GM19463 (cell line): ENCODE results near the gene R3HDML.
"Not testable (repeated sequence)": the region's sequence is repeated elsewhere in the genome, so short reads cannot be mapped to it uniquely, and the experiment has no call there.

Experiments used
- ATAC-seq: cut with Tn5 transposase; IDR thresholded peaks from one replicate; pipeline ENCODE4 v1.9.1; 2021; ENCODE audit warnings: mild to moderate bottlenecking, moderate library complexity; ENCODE audit not compliant: unreplicated experiment

Gene R3HDML

DNA sequence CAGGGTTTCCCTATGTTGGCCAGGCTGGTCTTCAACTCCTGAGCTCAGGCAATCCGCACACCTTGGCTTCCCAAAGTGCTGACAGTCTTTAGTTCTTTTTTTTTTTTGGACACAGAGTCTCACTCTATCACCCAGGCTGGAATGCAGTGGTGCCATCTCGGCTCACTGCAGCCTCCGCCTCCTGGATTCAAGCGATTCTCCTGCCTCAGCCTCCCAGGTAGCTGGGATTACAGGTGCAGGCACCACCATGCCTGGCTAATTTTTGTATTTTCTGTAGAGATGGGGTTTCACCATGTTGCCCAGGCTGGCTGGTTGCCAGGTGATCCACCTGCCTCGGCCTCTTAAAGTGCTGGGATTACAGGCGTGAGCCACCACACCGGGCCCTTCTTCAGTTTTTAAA, 9.1 kb upstream of the R3HDML start:
- ATAC-seq = not testable (repeated sequence)

DNA sequence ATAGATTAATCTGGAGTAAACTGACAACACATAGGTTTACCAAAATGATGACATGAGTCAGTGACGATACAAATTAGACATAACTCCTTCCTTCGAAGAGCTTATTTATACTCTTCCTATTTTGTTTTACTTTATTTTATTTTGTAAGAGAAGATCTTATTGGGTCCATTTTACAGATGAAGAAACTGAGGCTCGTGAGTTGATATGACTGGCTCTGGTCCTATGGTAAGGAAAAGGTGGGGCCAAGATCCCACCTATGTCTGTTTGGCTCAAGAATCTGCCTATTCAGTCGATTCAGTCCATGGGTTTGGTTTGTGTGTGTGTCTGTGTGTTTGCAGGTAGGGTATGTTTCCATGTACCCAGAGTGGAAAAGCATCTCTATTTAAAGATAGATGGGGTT, 8.4 kb upstream of the R3HDML start:
- ATAC-seq = no peak

DNA sequence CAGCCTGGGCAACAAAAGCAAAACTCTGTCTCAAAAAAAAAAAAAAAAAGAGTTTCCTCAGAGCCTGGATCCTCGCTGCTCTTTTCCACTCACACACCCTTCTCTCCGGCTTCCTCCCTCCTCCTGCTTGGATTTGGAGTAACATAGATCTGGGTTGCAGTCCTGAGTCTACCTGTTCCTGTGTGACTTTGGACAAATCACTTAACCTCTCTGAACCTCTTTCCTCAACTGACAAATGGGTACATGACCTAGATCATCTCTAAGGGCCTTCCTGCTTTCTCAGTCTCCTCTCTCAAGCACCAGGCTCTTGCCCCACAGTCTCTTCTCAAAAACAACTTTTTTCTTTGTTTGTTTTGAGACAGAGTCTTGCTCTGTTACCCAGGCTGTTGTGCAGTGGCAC, 5.6 kb upstream of the R3HDML start:
- no peak for ATAC-seq

DNA sequence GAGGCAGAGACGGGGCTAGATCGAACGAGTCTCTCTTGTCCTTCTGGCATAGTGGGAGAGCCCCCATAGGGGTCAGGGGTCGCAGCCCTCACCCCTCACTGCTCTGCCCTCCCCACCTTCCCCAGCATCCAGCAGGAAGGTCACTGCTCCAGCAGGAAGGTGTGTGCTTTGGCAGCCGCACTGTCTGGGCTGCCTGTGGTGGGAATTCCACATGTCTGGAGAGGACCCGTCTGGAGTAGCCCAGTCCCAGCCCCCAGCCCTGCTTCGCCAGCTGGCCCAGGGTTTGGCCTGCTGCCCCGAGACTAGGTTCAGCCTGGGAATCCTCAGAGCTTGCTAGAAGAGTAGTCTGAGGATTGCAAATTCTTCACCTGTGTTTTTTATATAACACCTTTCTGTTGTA, 2.5 kb upstream of the R3HDML start:
- no peak for ATAC-seq

DNA sequence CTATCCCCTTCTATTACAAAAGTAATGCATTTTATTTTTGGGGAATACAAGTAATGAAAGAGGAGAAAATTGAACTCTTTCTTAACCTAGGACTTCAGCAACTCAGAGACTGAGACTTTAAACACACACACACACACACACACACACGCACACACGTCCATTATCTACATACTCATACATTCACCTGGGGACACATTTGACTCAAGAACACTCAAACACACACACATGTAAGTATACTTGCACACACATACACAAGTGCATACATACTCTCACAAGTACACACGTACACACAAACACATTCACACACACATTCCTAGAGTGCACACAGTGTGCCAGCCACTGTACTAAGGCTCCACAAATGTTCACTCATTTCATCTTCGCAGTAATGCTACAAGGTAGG, 2.1 kb upstream of the R3HDML start:
- ATAC-seq = no peak

DNA sequence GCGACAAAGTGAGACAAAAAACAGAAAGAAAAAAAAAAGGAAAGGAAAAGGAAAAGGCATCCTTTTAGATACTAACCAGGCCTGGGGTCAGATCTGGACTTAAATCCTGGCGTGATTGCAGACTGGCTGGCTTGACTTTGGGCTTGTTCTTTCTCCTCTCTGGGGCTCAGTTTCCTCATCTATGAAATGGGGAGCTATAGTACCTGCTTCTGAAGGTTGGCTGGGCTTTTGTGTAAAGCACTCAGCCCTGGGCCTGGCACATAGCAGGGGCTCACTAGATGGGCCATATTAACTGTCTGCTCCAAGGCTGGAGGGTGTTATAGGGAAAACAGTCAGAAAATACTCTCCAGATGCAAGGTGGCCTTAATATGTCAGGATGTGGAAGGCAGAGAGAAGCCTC, 1.2 kb upstream of the R3HDML start:
- ATAC-seq = no peak

DNA sequence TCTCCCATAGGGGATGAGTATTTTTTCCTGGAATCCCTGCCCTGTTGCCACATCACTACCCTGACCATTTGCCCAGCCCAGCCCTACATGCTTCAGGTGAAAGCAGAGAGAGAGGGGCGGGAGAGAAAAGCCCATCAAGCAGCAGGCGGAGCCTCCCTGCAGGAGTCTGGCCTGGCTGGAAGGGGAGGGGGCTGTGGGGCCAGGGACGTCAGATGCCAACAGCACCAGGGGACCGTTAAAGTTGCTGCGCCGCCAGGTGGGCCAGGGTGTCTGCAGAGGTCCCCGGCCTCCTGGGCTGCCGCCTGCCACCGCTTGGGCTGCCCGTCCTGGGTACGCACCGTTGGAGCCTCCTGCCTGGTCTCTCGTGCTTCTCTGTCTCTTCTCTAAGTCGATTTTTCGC, 757 bp upstream of the R3HDML start:
- ATAC-seq = no peak

DNA sequence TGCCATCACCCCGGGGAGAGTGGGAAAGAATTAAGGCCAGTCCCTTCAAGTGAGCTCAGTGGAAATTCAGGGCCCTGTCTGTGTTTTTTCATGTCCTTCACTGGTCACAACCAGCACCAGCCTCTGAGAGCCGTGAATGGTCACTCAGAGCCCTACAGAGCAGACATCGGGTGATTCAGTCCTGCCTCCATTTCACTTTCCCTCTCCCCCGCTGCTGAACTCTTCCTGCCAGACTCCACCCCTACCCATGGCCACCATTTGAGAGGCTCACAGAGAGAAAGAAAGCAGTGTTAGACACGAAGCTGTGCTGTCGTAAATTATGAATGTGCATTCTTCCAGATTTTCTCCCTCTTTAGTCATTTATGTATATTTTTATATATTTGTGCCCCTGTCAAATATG, 5.4 kb downstream of the R3HDML start:
- no peak for ATAC-seq

DNA sequence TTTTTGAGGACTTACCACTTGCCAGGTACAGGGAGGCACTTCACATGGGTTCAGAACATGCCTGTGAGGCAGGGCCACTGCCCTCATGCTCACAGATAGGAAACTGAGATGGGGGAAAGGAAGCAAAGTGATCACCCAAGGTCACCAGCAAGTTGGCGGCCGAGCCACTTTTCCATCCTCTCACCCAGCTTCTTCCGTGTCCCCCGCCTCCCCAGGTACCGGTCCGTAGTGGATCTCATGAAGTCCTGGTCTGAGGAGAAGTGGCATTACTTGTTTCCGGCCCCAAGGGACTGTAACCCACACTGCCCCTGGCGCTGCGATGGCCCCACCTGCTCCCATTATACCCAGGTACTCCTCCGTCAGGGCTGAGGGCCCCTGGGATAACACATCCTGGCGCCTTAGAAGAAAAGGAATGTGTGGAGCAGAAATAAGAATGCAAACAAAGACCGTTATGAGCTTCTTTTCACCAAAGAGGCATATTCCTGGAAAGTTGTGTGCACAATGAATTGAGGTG, 6.4 kb downstream of the R3HDML start:
- no peak for ATAC-seq

DNA sequence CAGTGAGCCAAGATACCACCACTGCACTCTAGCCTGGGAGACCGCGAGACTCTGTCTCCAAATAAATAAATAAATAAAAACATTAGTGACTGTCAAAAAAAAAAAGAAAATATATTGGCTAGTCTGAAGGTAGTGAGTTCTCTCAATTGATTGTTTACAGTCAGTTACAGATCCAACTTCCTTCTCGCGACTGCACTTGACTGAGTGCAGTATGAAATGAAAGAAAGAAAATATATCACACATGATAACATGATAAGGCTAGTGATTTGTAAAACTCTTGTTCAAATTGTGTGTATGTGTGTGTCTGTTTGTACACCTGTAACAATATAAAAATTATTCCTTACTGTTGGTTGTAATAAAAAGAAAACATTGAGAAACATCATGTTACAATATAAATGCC, 7.9 kb downstream of the R3HDML start:
- no peak for ATAC-seq

DNA sequence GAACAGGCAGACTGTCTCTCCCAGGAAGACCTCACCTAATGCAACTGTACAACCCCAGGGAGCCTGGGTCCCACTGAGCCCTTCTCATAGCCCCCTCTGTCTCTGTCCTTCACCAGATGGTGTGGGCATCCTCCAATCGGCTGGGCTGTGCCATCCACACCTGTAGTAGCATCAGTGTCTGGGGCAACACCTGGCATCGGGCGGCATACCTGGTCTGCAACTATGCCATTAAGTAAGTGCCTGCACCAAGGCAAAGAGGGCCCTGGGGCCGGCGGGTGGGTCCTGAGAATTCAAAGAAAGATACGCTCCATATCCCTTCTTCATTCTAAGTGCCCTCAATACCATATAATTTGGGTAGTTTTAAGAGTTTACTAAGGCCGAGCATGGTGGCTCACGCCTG, 8.3 kb downstream of the R3HDML start:
- no peak for ATAC-seq

DNA sequence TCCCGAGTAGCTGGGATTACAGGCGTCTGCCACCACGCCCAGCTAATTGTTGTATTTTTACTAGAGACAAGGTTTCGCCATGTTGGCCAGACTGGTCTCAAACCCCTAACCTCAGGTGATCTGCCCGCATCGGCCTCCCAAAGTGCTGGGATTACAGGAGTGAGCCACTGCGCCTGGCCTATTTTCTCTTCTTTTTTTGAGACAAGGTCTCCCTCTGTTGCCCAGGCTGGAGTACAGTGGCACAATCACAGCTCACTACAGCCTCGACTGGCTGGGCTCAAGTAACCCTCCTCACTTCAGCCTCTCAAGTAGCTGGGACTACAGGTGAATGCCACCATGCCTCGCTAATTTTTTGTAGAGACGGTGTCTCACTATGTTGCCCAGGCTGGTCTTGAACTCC, 9.1 kb downstream of the R3HDML start:
- not testable (repeated sequence) for ATAC-seq

DNA sequence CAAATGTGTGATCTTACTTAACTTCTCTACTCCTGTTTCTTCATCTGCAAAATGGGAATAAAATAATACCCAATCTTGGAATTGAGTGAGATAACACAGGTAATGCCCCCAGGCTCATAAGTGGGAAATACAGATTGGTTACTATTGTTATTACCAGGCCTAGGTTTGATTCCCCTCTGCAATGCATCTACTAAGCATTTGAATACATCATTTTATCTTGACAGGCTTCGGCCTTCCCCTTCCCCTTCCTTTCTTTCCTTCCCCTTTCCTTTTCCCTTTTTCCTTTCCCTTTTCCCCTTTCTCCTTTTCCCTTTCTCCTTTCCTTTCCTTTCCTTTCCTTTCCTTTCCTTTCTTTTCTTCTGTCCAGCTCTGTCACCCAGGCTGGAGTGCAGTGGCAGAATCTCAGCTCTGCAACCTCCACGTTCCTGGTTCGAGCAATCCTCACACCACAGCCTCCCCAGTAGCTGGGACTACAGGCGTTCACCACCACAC, 11.4 kb downstream of the R3HDML start:
- ATAC-seq = no peak

DNA sequence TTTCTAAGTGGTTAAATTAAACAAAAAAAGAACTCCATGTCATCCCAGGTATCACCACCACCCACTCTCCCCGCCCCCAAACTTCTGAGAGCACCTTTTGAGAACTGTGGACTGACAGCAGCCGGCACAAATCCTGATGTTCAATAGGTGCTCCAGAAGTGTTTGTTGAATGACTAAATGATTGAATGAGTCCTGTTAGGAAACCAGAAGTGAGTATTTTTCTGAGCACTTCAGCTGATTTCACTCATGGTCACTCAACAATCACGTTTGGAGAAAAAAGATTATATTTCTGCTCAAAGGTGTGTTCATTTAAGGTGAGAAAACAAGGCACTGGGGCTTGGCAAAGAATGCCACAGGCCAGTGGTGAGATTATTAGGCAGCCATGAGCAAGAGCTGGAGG, 12.5 kb downstream of the R3HDML start:
- ATAC-seq = no peak

DNA sequence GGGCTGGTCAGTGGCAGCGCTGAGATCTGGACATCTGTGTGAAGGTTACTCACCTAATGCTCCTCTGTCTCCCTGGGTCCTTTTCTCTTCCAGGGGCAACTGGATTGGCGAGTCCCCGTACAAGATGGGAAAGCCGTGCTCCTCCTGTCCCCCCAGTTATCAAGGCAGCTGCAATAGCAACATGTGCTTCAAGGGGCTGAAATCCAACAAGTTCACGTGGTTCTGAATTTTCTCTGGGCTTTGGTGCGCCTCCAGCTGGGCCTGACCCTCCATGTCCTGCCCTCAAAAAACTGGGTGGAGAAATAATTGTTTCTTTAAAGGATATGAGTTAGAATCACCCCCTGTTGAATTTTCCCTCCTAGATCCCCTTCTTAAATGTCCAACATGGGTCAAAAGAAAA, 13.7 kb downstream of the R3HDML start:
- no peak for ATAC-seq

DNA sequence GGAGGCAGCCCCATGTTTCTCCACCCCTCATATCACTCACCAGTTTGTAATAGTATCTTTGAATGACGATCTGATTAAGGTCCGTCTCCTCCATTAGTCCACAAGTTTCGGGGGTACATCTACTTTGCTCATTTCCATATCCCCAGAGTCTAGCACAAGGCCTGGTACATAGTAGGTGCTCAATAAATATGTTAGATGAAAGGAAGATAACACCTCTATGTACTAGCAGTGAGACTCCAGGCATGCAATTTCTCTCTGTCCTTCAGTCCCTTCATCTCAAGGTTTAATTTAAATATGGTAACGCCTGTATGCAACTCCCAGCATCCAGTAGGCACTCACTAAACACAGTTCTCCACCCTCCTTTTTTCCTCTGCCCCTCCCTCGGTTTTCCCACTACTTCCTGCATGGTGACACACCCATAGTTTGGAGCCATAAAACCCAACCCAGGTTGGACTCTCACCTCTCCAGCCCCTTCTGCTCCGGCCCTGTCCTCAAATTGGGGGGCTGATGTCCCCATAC, 18.2 kb downstream of the R3HDML start:
- no peak for ATAC-seq

DNA sequence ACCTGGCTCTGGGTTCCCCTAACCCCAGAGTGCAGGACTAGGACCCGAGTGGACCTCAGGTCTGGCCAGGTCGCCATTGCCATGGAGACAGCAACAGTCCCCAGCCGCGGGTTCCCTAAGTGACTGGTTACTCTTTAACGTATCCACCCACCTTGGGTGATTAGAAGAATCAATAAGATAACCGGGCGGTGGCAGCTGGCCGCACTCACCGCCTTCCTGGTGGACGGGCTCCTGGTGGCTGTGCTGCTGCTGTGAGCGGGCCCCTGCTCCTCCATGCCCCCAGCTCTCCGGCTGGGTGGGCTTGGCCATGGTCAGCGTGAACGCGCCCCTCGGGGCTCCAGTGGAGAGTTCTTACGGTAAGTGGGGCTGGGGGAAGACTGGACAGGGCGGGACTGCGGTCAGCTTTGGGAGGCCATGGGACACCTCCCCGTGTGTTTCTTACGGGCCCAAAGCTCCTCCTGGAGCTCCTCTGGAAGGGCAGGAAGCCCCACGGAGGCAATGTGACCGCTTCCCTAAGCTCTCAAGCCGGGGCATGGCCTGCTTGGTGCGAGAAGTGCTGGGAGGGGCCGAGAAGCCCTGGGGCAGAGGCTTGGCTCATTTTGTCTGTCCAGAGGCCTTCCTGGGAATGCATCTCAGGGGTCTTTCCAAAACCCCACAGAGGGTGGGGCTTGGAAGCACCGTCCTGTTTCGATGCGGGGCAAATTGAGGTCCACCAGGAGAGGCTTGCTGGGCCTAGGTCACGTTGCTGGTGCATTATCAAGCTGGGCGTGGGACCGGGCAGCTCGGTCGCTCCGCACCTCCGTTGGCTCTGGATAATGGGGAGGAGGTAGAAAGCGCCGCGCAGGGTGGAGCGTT, 18.9 kb downstream of the R3HDML start, which contains the start of gene HNF4A:
Gene HNF4A, plus strand, starts transcription at position 202 of the 855 bp plus-strand sequence. Its CDS starts 106 bp downstream, at position 308.
- ATAC-seq = no peak

DNA sequence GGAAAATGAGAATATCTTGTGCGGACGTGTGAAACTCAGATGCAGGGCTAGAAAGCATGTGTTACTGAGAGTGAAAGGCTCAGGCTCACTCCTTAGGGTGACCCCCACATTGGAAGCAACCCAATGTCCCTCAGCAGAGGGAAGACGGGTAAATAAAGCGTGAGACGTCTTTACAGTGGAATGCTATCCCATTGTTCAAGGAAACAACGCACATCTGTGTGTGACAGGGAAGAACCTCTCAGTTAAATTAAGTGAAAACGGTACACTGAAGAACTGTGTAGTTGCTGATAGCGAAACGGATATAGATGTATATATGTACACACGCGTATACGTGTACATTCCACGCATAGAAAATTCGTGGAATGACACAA, 19.5 kb downstream of the R3HDML start:
- no peak for ATAC-seq

DNA sequence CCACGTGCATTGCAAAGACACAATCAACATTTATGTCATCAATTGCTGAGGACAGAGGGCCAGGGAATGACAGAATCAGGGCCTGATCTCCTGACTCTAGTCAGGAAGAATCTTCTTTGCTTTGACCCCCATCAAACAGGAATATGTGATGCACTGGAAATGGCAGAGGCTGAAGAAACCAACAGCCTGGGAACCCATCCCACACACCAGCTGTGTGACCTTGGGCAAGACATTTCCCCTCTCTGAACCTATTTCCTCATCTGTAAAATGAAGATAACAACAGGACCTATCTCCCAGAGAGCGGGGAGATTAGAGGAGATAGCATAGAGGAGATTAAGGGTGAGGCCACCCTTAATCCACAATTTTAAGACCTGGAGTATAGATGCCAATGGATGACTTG, 20.2 kb downstream of the R3HDML start:
- ATAC-seq = no peak

DNA sequence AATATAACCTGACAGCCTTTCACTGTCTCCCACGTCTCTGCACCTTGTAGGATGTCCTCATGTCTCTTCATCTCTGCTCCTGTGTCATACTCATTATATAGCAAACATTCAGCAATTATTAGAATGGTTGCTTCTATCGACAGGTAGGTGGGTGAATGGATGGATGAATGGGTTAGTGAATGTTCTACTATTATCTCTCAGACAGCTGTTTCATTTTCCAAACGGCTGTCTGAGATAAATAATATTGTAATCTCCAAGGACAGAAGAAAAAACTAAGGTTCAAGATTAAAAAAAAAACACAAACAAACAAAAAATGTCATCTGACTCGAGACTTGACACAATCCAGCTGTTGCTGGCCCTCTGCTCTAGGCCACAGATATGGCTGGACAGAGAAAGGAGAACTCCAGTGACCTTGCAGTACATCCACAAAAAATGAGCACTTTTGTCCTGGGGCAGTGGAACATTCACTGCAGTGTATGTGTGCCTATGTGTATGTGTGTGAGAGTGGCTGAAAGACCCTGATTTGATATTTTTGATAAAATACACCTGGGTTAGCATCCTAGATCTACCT, 20.8 kb downstream of the R3HDML start:
- no peak for ATAC-seq

DNA sequence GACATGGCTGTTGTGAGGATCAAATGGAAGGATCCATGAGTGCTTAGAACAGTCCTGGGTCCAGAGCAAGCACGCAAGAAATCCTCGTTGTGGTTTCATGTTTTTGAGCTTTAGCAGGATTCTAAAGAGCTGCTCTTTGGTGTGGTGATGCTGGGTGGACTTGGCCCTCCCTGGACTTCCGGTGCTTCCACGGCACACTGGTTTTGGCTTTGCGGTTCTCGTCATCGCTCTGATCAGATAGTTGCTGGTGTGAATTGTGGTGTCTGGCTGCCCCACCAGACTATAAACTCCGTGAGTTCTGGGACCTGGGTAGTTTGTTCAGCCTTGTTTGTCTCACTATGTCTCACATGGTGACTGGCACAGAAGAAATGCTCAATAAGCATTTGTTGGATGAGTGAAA, 21.9 kb downstream of the R3HDML start:
- ATAC-seq = no peak

DNA sequence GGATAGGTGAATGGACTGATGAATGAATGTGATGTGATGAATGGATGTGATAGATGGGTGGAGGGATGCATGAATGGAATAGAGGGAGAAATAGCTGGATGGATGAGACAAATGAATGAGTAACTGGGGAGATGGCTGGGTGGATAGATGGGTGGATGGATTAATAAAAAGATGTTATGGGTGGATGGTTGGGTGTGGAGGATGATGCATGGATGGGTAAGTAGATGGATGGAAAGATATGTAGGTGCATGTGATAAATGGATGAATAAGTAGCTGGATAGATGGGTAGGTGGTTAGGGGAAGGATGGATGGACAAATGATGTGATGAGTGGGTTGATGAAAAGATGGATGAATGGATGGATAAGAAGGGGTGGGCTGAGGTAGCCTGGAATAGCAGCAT, 23.4 kb downstream of the R3HDML start:
- ATAC-seq = no peak
